H9 (cell line): ENCODE data around the gene TCF7L1. TPM values are rescaled to one million over a fixed set of nuclear protein-coding genes. Genes with fewer than 3 reads are reported as not detected.

Experiments used
- DNase-seq: peaks from one replicate; pipeline ENCODE4 v3.0.0-alpha.2; 2017
- H2AFZ ChIP-seq: one replicate; pipeline ENCODE4 v1.6.1; 2013; ENCODE audit warnings: mild to moderate bottlenecking, low read length, control low read depth, moderate library complexity
- H2AK5ac ChIP-seq: 2 replicates; pipeline ENCODE4 v1.6.1; 2013; ENCODE audit warnings: low read length, control low read depth, mixed read lengths; ENCODE audit not compliant: insufficient read length
- H2BK120ac ChIP-seq: one replicate; pipeline ENCODE4 v1.6.1; 2013; ENCODE audit warnings: low read depth, mild to moderate bottlenecking, low read length, control low read depth, inconsistent platforms; ENCODE audit not compliant: poor library complexity, severe bottlenecking
- H2BK12ac ChIP-seq: 2 replicates; pipeline ENCODE4 v1.6.1; 2013; ENCODE audit warnings: low read length, control low read depth, mixed read lengths, low read depth; ENCODE audit not compliant: insufficient read length
- H2BK15ac ChIP-seq: 2 replicates; pipeline ENCODE4 v1.6.1; 2013; ENCODE audit warnings: low read depth, low read length, control low read depth
- H2BK20ac ChIP-seq: one replicate; pipeline ENCODE4 v1.6.1; 2013; ENCODE audit warnings: low read depth, mild to moderate bottlenecking, low read length, control low read depth, inconsistent platforms; ENCODE audit not compliant: poor library complexity, severe bottlenecking
- H2BK5ac ChIP-seq: 2 replicates; pipeline ENCODE4 v1.6.1; 2013; ENCODE audit warnings: low read length, control low read depth, mixed read lengths; ENCODE audit not compliant: insufficient read length
- H3K14ac ChIP-seq: 2 replicates; pipeline ENCODE4 v1.6.1; 2013; ENCODE audit warnings: low read length, control low read depth; ENCODE audit not compliant: insufficient read depth
- H3K18ac ChIP-seq: 2 replicates; pipeline ENCODE4 v1.6.1; 2013; ENCODE audit warnings: low read depth, mild to moderate bottlenecking, mixed read lengths, low read length, control low read depth; ENCODE audit not compliant: insufficient read length
- H3K23ac ChIP-seq: 2 replicates; pipeline ENCODE4 v1.6.1; 2013; ENCODE audit warnings: low read length, control low read depth, mixed read lengths, low read depth; ENCODE audit not compliant: insufficient read length
- H3K23me2 ChIP-seq: 2 replicates; pipeline ENCODE4 v1.6.1; 2013; ENCODE audit warnings: low read depth, mild to moderate bottlenecking, mixed read lengths, low read length, control low read depth; ENCODE audit not compliant: insufficient read length, poor library complexity, severe bottlenecking
- H3K27ac ChIP-seq: 2 replicates; pipeline ENCODE4 v1.5.1; 2013; ENCODE audit warnings: low read length, control low read depth, mixed read lengths, low read depth; ENCODE audit not compliant: insufficient read length
- H3K27me3 ChIP-seq: 2 replicates; pipeline ENCODE4 v1.6.1; 2013; ENCODE audit warnings: low read length, control low read depth, inconsistent platforms; ENCODE audit not compliant: insufficient read depth
- H3K4ac ChIP-seq: 2 replicates; pipeline ENCODE4 v1.6.1; 2013; ENCODE audit warnings: low read depth, mild to moderate bottlenecking, control low read depth, inconsistent platforms, low read length, moderate library complexity
- H3K4me1 ChIP-seq: 2 replicates; pipeline ENCODE4 v1.6.1; 2013; ENCODE audit warnings: low read length, control low read depth, inconsistent platforms; ENCODE audit not compliant: insufficient read depth
- H3K4me2 ChIP-seq: 2 replicates; pipeline ENCODE4 v1.6.1; 2013; ENCODE audit warnings: low read length, control low read depth, mixed read lengths; ENCODE audit not compliant: insufficient read length, insufficient read depth
- H3K56ac ChIP-seq: 2 replicates; pipeline ENCODE4 v1.6.1; 2013; ENCODE audit warnings: low read depth, mild to moderate bottlenecking, mixed read lengths, low read length, control low read depth; ENCODE audit not compliant: insufficient read length
- H3K79me1 ChIP-seq: 2 replicates; pipeline ENCODE4 v1.6.1; 2013; ENCODE audit warnings: low read depth, mild to moderate bottlenecking, moderate library complexity, low read length, control low read depth, inconsistent platforms; ENCODE audit not compliant: insufficient read depth, poor library complexity, severe bottlenecking
- H3K79me2 ChIP-seq: 2 replicates; pipeline ENCODE4 v1.6.1; 2013; ENCODE audit warnings: low read length, control low read depth, inconsistent platforms; ENCODE audit not compliant: insufficient read depth
- H3K9ac ChIP-seq: 2 replicates; pipeline ENCODE4 v1.6.1; 2013; ENCODE audit warnings: low read length, control low read depth, mixed read lengths; ENCODE audit not compliant: insufficient read length; ENCODE audit errors: extremely low read depth
- H3K9me3 ChIP-seq: one replicate; pipeline ENCODE4 v1.6.1; 2013; ENCODE audit warnings: low read depth, low read length, inconsistent platforms; ENCODE audit not compliant: control insufficient read depth
- H3T11ph ChIP-seq: one replicate; pipeline ENCODE4 v1.6.1; 2013; ENCODE audit warnings: mild to moderate bottlenecking, low read length, control low read depth, inconsistent platforms
- H4K20me1 ChIP-seq: one replicate; pipeline ENCODE4 v1.6.1; 2013; ENCODE audit not compliant: control insufficient read depth, insufficient read length, insufficient read depth
- H4K5ac ChIP-seq: 2 replicates; pipeline ENCODE4 v1.6.1; 2013; ENCODE audit warnings: low read depth, mild to moderate bottlenecking, mixed read lengths, low read length, control low read depth; ENCODE audit not compliant: insufficient read length
- H4K8ac ChIP-seq: replicated peaks from 2 replicates; pipeline ENCODE4 v1.6.1; 2013; ENCODE audit warnings: low read length, control low read depth, mixed read lengths, low read depth; ENCODE audit not compliant: insufficient read length
- H4K91ac ChIP-seq: 2 replicates; pipeline ENCODE4 v1.6.1; 2013; ENCODE audit warnings: low read depth, mild to moderate bottlenecking, moderate library complexity, mixed read lengths, low read length, control low read depth; ENCODE audit not compliant: insufficient read length
- H3K27ac Mint-ChIP-seq, 3 experiments: 2 replicates in 2 of 3; 3 replicates in 1 of 3; pipeline ENCODE4 v1.8.0; 2020 to 2021; ENCODE audit warnings: mixed read lengths in 3 of 3, mild to moderate bottlenecking in 1 of 3, moderate library complexity in 1 of 3
- H3K27me3 Mint-ChIP-seq: 2 replicates; pipeline ENCODE4 v1.8.0; 2021; ENCODE audit warnings: low read depth, mild to moderate bottlenecking, moderate library complexity, mixed read lengths
- H3K36me3 Mint-ChIP-seq, 3 experiments: 2 replicates in 2 of 3; 3 replicates in 1 of 3; pipeline ENCODE4 v1.8.0; 2020 to 2021; ENCODE audit warnings: low read depth in 3 of 3, mixed read lengths in 3 of 3; ENCODE audit not compliant: insufficient read depth in 1 of 3
- H3K4me1 Mint-ChIP-seq, 2 experiments: 2 replicates each; pipeline ENCODE4 v1.8.0; 2020; ENCODE audit warnings: mixed read lengths in 2 of 2
- H3K4me3 Mint-ChIP-seq, 2 experiments: 2 replicates in 1 of 2; 3 replicates in 1 of 2; pipeline ENCODE4 v1.8.0; 2020 to 2021; ENCODE audit warnings: mild to moderate bottlenecking in 2 of 2, mixed read lengths in 2 of 2, moderate library complexity in 1 of 2
- H3K9me3 Mint-ChIP-seq, 2 experiments: 2 replicates in 1 of 2; 3 replicates in 1 of 2; pipeline ENCODE4 v1.8.0; 2020; ENCODE audit warnings: mild to moderate bottlenecking in 2 of 2, mixed read lengths in 2 of 2, moderate library complexity in 1 of 2
- CTCF ChIP-seq: fragments of 200-600 bp; sonication (generic); conservative IDR thresholded peaks from 3 replicates; pipeline ENCODE4 v1.8.0; 2021; ENCODE audit warnings: antibody characterized with exemption, mild to moderate bottlenecking
- WGBS: extraction: QIAGEN DNeasy Blood & Tissue Kit; methylation state at CpG from one replicate; pipeline ENCODE4 v1.1.7; 2013; ENCODE audit warnings: missing lambda C conversion rate, low lambda C conversion rate, mixed read lengths; ENCODE audit not compliant: insufficient read length; ENCODE audit errors: extremely low coverage; 5-methylcytosine and 5-hydroxymethylcytosine counted together
- total RNA-seq: library from RNA; stranded (reverse); gene quantifications from 2 replicates; pipeline ENCODE4 v1.2.1, GENCODE V29; 2021

Gene TCF7L1
- total RNA-seq, 1 experiment from 2014 or later, result 112 TPM

DNA sequence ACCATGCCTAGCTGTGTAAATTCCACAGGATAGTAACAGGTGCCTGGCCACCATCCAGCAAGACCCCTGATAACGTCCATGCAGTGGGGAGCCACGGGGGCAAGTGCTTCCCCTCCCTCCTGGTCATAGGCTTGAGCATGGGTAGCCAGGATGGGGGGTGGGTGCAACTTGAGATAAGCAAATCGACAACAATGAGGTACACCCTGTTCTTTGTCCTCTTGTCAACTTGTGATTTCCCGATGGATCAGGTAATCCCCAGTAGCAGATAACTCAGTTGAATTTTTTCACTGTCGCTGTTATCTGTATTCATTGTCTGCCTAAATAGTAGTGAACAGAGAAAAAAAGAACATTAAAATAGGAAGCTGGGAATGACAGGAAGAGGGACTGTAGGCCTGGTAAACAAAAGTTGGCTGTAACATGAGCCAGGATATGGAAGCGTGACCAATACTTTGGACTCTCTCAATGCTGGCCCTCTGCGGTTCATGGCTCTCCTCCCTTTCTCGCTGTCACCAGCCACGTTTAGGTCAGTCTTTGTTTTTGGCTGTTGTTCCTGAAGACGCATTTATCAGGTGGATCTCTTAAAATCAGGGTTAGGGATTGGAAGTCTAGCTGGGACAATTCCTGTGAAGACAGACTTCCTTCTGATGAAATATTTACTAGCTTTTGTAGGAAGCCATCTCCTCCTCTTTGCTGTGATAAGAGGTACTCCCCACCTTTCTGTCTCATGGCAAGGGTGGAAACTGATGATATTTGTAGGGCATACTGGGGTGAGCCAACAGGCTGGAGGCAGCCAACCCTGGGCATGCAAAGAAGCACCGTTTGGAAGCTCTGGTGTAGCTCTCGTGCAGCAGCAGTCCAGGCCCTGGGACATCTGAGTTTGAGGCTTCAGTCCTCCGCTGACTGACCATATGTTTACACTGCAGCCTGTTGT, 42.4 kb downstream of the TCF7L1 start:
- no peak for TF ChIP-seq CTCF
- Histone ChIP-seq H3K9me3 (no peaks in the 10 kb centered on the region), H3K9ac (no peak overlapping the region), H3K23me2 (no peaks in the 10 kb centered on the region), H3K56ac (no peak overlapping the region), H4K8ac (no peak overlapping the region), H2AFZ (no peak overlapping the region), H3K18ac (no peak overlapping the region), H2BK15ac (no peak overlapping the region), H2BK120ac (no peak overlapping the region), H3K27me3 (no peaks in the 10 kb centered on the region), H3K4me2 (no peak overlapping the region), H4K20me1 (no peaks in the 10 kb centered on the region), H4K91ac (no peak overlapping the region), H2AK5ac (no peak overlapping the region), H4K5ac (no peak overlapping the region), H3K4me1 (peaks cover 36% of the 10 kb centered on the region), H3K14ac (no peak overlapping the region), H3K4ac (no peak overlapping the region), H2BK5ac (no peak overlapping the region), H3K79me2 (peaks cover 26% of the 10 kb centered on the region; the same call in 1 of the 2 replicates), H3K79me1 (peaks cover 3% of the 10 kb centered on the region), H2BK20ac (no peak overlapping the region), H3K23ac (no peak overlapping the region), H3T11ph (no peak overlapping the region), H3K27ac (no peak overlapping the region), H2BK12ac (no peak overlapping the region)
- no peaks in the 10 kb centered on the region; a peak in 1 of 5 replicates for H3K9me3 Mint-ChIP-seq
- H3K27me3 Mint-ChIP-seq, result no peaks in the 10 kb centered on the region
- H3K4me3 Mint-ChIP-seq, result no peak overlapping the region; a peak in 1 of 5 replicates
- WGBS, result no CpG with 5 or more reads among the region's 13 CpGs
- peak overlapping the region; percentile 49 to 92 (median 50); a peak in 4 of 7 replicates for H3K27ac Mint-ChIP-seq
- H3K4me1 Mint-ChIP-seq, result peaks cover 78 to 87% of the 10 kb centered on the region in 2 experiments
- H3K36me3 Mint-ChIP-seq, result peaks cover 20 to 33% (median 24%) of the 10 kb centered on the region in 3 experiments; a peak in 6 of 7 replicates
- DNase-seq, result no peak
